Measurements from ENCODE around the gene MACO1. TPM values are rescaled to one million over a fixed set of nuclear protein-coding genes. Genes with fewer than 3 reads are reported as not detected.
"Not testable (repeated sequence)": the region's sequence is repeated elsewhere in the genome, so short reads cannot be mapped to it uniquely, and the experiment has no call there.

MACO1 gene
- total RNA-seq, 1 donor from 2014 or later = 7.9 TPM

- no peak for DNase-seq (ENCODE audit: low read depth)
- no peak overlapping the region for H3K4me3 ChIP-seq (ENCODE audit: low read depth, low read length)
- no peak for TF ChIP-seq CTCF (conservative IDR thresholded peaks at IDR 0.05; ENCODE audit: low read depth, low read length)
These were observed 8.6 kb downstream of the MACO1 start for GRCh38 chr1:25439287-25439686.

GRCh38 chr1:25442178-25442577, 11.5 kb downstream of the MACO1 start:
- no peak overlapping the region for H3K4me3 ChIP-seq (ENCODE audit: low read depth, low read length)
- DNase-seq (ENCODE audit: low read depth) = no peak
- TF ChIP-seq CTCF (conservative IDR thresholded peaks at IDR 0.05; ENCODE audit: low read depth, low read length) = peak; percentile 12

- no peak for TF ChIP-seq CTCF (conservative IDR thresholded peaks at IDR 0.05; ENCODE audit: low read depth, low read length)
- DNase-seq (ENCODE audit: low read depth) = no peak
- H3K4me3 ChIP-seq (ENCODE audit: low read depth, low read length) = no peak overlapping the region
These were observed 12.5 kb downstream of the MACO1 start for GRCh38 chr1:25443030-25443699.

GRCh38 chr1:25444604-25445003, 13.9 kb downstream of the MACO1 start:
- not testable (repeated sequence) for H3K4me3 ChIP-seq (ENCODE audit: low read depth, low read length); DNase-seq (ENCODE audit: low read depth)

- TF ChIP-seq CTCF (conservative IDR thresholded peaks at IDR 0.05; ENCODE audit: low read depth, low read length) = no peak
- no peak for DNase-seq (ENCODE audit: low read depth)
- no peak overlapping the region for H3K4me3 ChIP-seq (ENCODE audit: low read depth, low read length)
These were observed 15.4 kb downstream of the MACO1 start for GRCh38 chr1:25445993-25446538.

- no peak for DNase-seq (ENCODE audit: low read depth)
- H3K4me3 ChIP-seq (ENCODE audit: low read depth, low read length) = no peak overlapping the region
- TF ChIP-seq CTCF (conservative IDR thresholded peaks at IDR 0.05; ENCODE audit: low read depth, low read length) = no peak
These were observed 16.9 kb downstream of the MACO1 start for GRCh38 chr1:25447547-25447946.

- H3K4me3 ChIP-seq (ENCODE audit: low read depth, low read length) = no peak overlapping the region
- DNase-seq (ENCODE audit: low read depth) = no peak
- TF ChIP-seq CTCF (conservative IDR thresholded peaks at IDR 0.05; ENCODE audit: low read depth, low read length) = no peak
These were observed 20.2 kb downstream of the MACO1 start for GRCh38 chr1:25450891-25451290.

Data from epithelial cell of proximal tubule (primary cell).